NCI-H446 treated with DMSO at 0.1 percent for 48 hours (cell line): ENCODE results near the gene GPALPP1.
"Not testable (repeated sequence)": the region's sequence is repeated elsewhere in the genome, so short reads cannot be mapped to it uniquely, and the experiment has no call there.

Experiments used
- DNase-seq: peaks from one replicate; lab custom pipeline; 2025; lab: John Stamatoyannopoulos, UW

The GPALPP1 gene

GRCh38 chr13:45063889-45064288, 74.6 kb downstream of the GPALPP1 start:
- not testable (repeated sequence) for DNase-seq

GRCh38 chr13:45064889-45065288, 75.6 kb downstream of the GPALPP1 start:
- no peak for DNase-seq

GRCh38 chr13:45068036-45069001, 79.0 kb downstream of the GPALPP1 start:
- no peak for DNase-seq

- no peak for DNase-seq
Measured at GRCh38 chr13:45073809-45074208, 84.5 kb downstream of the GPALPP1 start.

GRCh38 chr13:45074721-45075120, 85.4 kb downstream of the GPALPP1 start:
- no peak for DNase-seq

GRCh38 chr13:45078003-45078402, 88.7 kb downstream of the GPALPP1 start:
- DNase-seq = no peak
